Sigmoid colon (tissue), 7 donors: ENCODE measurements around the gene IRS2. TPM values are rescaled to one million over a fixed set of nuclear protein-coding genes. Genes with fewer than 3 reads are reported as not detected.

Experiments
- DNase-seq: peaks from one replicate; pipeline ENCODE4 v3.0.0-alpha.2; 2019
- H3K27ac ChIP-seq, 4 donors: fragments of 200-600 bp; sonication (generic); one replicate each; pipeline ENCODE4 v1.5.1; 2016 to 2019; ENCODE audit warnings: mild to moderate bottlenecking in 1 of 4
- H3K27me3 ChIP-seq, 3 donors: fragments of 200-600 bp; sonication (generic); one replicate each; pipeline ENCODE4 v1.5.1; 2019; ENCODE audit warnings: mild to moderate bottlenecking in 1 of 3
- H3K36me3 ChIP-seq, 4 donors: fragments of 200-600 bp; sonication (generic); one replicate each; pipeline ENCODE4 v1.5.1; 2016 to 2019
- H3K4me1 ChIP-seq, 4 donors: fragments of 200-600 bp; sonication (generic); one replicate each; pipeline ENCODE4 v1.5.1; 2017 to 2019
- H3K4me3 ChIP-seq, 4 donors: fragments of 200-600 bp; sonication (generic); one replicate each; pipeline ENCODE4 v1.5.1; 2017 to 2019; ENCODE audit warnings: mild to moderate bottlenecking in 2 of 4, moderate library complexity in 1 of 4
- H3K9me3 ChIP-seq, 4 donors: fragments of 200-600 bp in 3 of 4; sonication (generic) in 3 of 4; one replicate each; pipeline versions ENCODE4 v1.5.1 to v1.6.1; 2013 to 2019
- EP300 ChIP-seq, 4 donors: sonication (generic); formaldehyde crosslinking; IDR thresholded peaks; one replicate each; pipeline ENCODE4 v1.6.1; 2017; ENCODE audit warnings: antibody characterized with exemption in 4 of 4
- POLR2A ChIP-seq, 2 donors: fragments of 450-650 bp; IDR thresholded peaks; one replicate each; pipeline ENCODE4 v1.6.1; 2016; ENCODE audit warnings: antibody characterized with exemption in 2 of 2, mild to moderate bottlenecking in 2 of 2, moderate library complexity in 2 of 2
- POLR2AphosphoS5 ChIP-seq, 4 donors: sonication (generic); formaldehyde crosslinking; IDR thresholded peaks; one replicate each; pipeline ENCODE4 v1.6.1; 2017; ENCODE audit warnings: antibody characterized with exemption in 4 of 4
- WGBS, 2 donors: extraction: QIAGEN DNeasy Blood & Tissue Kit; methylation state at CpG; one replicate each; pipeline ENCODE4 v1.1.7; 2013; 5-methylcytosine and 5-hydroxymethylcytosine counted together
- intact Hi-C: fragments of 100-400 bp; cut with DNase I; formaldehyde crosslinking; loops from one replicate; pipeline ENCODE4 v1.15.1; 2023
- polyA plus RNA-seq, 3 donors: library from polyadenylated mRNA; stranded (reverse); fragments of 200-250 nt; gene quantifications; one replicate each; pipeline ENCODE4 v1.2.3, GENCODE V29; 2013
- total RNA-seq, 4 donors: library from RNA; depleted of rRNA; stranded (reverse); fragments of >200 nt; gene quantifications; one replicate each; pipeline ENCODE4 v1.1.0, GENCODE V29; 2016
- TF ChIP-seq, protein P1 (sequence below), 4 experiments: fragments of 450-650 bp in 3 of 4; fragments of 200-600 bp in 1 of 4; IDR thresholded peaks; one replicate each; pipeline ENCODE4 v1.5.1; 2016 to 2019; ENCODE audit warnings: antibody characterized with exemption in 4 of 4, mild to moderate bottlenecking in 3 of 4, moderate library complexity in 2 of 4
- donor health status: healthy with polysubstance abuse.
- donor health status: Bipolar disorder and iron deficiency.
- donor health status: healthy.

IRS2 gene
- total and polyA plus RNA-seq, 7 donors: 3.6 to 21.9 (median 15.3) TPM

DNA sequence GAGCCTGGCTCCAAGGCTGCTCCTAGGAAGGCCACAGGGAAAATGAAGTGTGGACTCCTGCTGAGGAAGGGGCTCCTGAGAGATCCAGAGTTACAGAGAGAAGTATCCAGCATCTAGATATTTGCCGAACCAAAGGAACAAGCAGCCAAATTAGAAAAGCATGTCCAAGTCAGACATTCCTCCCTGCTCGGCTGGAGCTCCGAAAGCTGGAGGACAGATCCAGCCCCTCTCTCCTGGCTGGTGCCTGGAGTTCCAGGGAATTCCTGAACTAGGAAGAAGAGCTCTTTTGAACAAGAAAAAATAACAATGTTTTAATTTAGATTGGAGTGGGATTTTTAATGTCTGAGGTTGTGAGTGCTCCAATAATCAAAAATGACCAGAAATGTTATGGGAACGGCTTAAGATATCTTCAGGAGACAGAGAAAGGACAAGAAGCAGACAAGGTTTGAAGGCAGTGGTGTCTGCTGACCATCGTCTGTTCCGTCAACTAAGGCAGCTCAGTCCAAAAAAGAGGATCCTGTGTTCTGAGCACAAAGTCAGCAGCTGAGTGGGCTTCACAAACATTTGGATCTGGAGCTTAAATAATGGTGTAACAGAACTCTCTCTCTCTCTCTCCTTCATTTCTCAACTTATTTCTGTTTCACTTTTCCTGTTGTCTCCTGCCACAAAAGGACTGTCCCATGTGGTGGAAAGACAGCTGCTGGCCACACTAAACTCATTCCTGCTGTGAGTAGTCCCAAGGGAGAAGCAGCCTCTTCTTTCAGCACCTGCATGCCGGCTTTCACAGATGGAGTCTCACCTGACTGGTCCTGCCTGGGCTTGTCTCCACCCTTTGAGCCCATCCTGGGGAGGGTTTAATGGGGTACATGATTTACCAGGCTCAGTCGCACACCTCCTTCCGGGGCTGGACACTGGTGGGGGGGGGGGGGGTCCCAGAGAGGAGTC is 31.5 kb upstream of the IRS2 start:
- DNase-seq: no peak
- no peaks in the 10 kb centered on the region for H3K36me3 ChIP-seq
- no peaks in the 10 kb centered on the region for H3K9me3 ChIP-seq
- H3K4me1 ChIP-seq: no peaks in the 10 kb centered on the region
- no peak overlapping the region for H3K27ac ChIP-seq
- H3K27me3 ChIP-seq: no peaks in the 10 kb centered on the region
- TF ChIP-seq, protein P1, sequence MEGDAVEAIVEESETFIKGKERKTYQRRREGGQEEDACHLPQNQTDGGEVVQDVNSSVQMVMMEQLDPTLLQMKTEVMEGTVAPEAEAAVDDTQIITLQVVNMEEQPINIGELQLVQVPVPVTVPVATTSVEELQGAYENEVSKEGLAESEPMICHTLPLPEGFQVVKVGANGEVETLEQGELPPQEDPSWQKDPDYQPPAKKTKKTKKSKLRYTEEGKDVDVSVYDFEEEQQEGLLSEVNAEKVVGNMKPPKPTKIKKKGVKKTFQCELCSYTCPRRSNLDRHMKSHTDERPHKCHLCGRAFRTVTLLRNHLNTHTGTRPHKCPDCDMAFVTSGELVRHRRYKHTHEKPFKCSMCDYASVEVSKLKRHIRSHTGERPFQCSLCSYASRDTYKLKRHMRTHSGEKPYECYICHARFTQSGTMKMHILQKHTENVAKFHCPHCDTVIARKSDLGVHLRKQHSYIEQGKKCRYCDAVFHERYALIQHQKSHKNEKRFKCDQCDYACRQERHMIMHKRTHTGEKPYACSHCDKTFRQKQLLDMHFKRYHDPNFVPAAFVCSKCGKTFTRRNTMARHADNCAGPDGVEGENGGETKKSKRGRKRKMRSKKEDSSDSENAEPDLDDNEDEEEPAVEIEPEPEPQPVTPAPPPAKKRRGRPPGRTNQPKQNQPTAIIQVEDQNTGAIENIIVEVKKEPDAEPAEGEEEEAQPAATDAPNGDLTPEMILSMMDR (IDR thresholded peaks at IDR 0.05): no peak
- TF ChIP-seq POLR2A (IDR thresholded peaks at IDR 0.05) (no peak), EP300 (IDR thresholded peaks at IDR 0.05) (no peak), POLR2AphosphoS5 (IDR thresholded peaks at IDR 0.05) (no peak)
- H3K4me3 ChIP-seq: no peak overlapping the region
- WGBS, 2 donors: 65 to 72% methylated on average over 9 of the region's 9 CpGs
- intact Hi-C loops: loop anchor here (2.0 kb wide), 1 partner anchor 79 kb away; no protein-coding TSS in a partner anchor

DNA sequence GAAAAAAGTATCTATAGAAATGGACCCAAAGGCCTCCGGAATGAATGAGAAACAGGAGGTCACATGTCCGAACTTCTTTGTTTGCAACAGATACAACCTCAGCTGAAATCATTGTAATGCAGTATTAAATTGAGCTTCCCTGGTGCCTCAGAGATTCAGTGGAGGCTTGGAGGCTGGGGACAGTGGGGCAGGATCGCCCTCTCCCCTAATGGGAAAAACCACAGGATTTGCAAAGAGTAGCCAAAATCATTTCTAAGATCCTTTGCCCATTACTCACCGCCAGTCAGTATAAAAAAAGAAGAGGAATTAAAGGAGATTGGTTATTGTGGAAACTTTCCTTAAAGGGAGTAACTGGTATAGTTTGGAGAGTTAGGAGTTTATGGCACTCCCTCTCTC is 30.4 kb upstream of the IRS2 start:
- Histone ChIP-seq H3K4me1 (no peaks in the 10 kb centered on the region), H3K9me3 (no peaks in the 10 kb centered on the region), H3K36me3 (no peaks in the 10 kb centered on the region), H3K4me3 (no peak overlapping the region), H3K27ac (no peak overlapping the region), H3K27me3 (no peaks in the 10 kb centered on the region)
- no peak for DNase-seq
- TF ChIP-seq POLR2A (IDR thresholded peaks at IDR 0.05) (no peak), POLR2AphosphoS5 (IDR thresholded peaks at IDR 0.05) (no peak), EP300 (IDR thresholded peaks at IDR 0.05) (no peak)
- TF ChIP-seq, protein P1 (IDR thresholded peaks at IDR 0.05): no peak
- 89 to 91% methylated on average over 4 of the region's 4 CpGs for WGBS, 2 donors
- intact Hi-C loops: loop anchor here (2.0 kb wide), 1 partner anchor 78 kb away; no protein-coding TSS in a partner anchor

DNA sequence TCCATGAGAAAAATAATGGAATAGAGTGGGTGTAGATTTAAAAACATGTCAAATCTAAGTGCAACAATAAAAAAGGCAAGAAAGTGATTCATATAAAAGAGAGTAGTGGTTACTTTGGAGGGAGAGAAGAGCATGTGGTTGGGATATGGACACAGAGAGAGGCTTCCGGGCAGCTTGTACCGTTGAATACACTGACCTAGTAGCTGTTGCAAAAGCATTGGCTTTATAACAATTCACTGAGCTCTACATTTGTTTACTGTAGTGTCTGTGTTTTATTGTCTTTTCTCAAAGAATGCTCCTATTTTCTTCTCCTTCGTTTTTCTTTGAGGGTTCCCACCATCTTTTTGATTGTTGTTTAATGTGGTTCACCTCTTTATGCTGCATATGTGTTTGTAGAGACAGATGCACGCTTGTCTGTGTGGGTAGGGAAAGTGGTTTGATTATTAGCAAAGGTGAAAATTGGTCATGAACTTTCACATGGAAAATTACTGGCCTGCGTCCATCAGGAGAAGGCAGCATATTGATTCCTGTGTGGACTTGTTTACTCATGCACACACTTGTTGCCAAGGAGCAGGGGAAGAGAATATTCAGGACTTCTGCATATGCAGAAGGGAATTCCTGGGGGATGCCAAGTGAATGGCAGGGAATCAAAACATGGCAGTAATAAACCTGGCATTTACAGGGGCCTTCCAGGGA is 29.9 kb upstream of the IRS2 start:
- H3K27me3 ChIP-seq: no peaks in the 10 kb centered on the region
- H3K4me3 ChIP-seq: no peak overlapping the region
- H3K27ac ChIP-seq: no peak overlapping the region
- 33 to 66% methylated on average over 5 of the region's 5 CpGs for WGBS, 2 donors
- intact Hi-C loops: loop anchor here (2.0 kb wide), 1 partner anchor 77 kb away; no protein-coding TSS in a partner anchor
- no peaks in the 10 kb centered on the region for H3K9me3 ChIP-seq
- no peaks in the 10 kb centered on the region for H3K4me1 ChIP-seq
- no peak for DNase-seq
- no peak for TF ChIP-seq POLR2A (IDR thresholded peaks at IDR 0.05)
- no peaks in the 10 kb centered on the region for H3K36me3 ChIP-seq

DNA sequence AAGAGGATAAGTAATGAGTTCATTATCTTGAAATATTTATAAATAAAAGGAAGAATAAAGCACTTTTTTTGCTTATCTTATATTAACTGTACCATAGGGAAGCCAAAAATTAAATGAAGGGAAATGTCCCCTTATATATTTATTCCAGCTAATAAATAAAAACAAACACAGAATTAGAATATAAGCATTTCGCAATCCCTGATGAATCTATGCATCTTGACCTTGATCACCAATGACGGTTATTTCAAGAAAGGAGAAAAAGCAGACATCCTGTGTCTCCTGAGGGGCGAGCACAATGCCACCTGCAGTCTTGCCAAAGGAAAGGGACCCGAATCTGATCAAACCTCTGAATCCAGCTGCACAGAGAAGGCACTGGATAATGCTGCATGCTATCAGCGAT is 29.3 kb upstream of the IRS2 start:
- H3K36me3 ChIP-seq: no peaks in the 10 kb centered on the region
- H3K4me3 ChIP-seq: no peak overlapping the region
- no peak overlapping the region for H3K27ac ChIP-seq
- no peaks in the 10 kb centered on the region for H3K4me1 ChIP-seq
- WGBS, 2 donors: 84 to 88% methylated on average over 5 of the region's 5 CpGs
- TF ChIP-seq, protein P1 (IDR thresholded peaks at IDR 0.05): no peak
- TF ChIP-seq EP300 (IDR thresholded peaks at IDR 0.05): no peak
- no peak for TF ChIP-seq POLR2AphosphoS5 (IDR thresholded peaks at IDR 0.05)
- TF ChIP-seq POLR2A (IDR thresholded peaks at IDR 0.05): no peak
- H3K27me3 ChIP-seq: no peaks in the 10 kb centered on the region
- no peak for DNase-seq
- no peaks in the 10 kb centered on the region for H3K9me3 ChIP-seq
- intact Hi-C loops: loop anchor here (2.0 kb wide), 1 partner anchor 77 kb away; no protein-coding TSS in a partner anchor

DNA sequence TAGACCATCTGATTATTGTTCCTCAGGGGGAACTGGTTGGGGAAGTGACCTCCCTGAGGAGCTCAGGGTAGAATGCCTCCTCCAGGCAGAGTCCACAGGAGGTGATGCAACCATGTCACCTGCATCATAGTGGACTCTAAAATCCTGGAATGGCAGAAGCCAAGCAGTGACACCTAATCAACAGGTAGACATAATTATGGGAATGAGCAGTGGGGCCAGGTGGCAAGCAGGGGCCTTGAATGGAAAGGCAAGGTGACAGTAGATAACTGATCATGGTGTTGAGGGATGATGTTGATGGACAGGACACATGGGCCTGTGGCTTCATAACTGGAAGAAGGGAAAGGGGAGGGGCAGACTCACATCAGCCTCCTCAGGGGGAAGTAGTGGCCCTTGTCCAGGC is 27.3 kb upstream of the IRS2 start:
- H3K27ac ChIP-seq: no peak overlapping the region
- intact Hi-C loops: no loop called here

More for the DNA sequence above, 27.3 kb upstream of the IRS2 start:
- no peaks in the 10 kb centered on the region for H3K4me1 ChIP-seq
- no peak for TF ChIP-seq EP300 (IDR thresholded peaks at IDR 0.05)
- TF ChIP-seq, protein P1 (IDR thresholded peaks at IDR 0.05): no peak
- TF ChIP-seq POLR2A (IDR thresholded peaks at IDR 0.05): no peak
- TF ChIP-seq POLR2AphosphoS5 (IDR thresholded peaks at IDR 0.05): no peak
- no peaks in the 10 kb centered on the region for H3K27me3 ChIP-seq
- no peaks in the 10 kb centered on the region for H3K9me3 ChIP-seq
- no peak overlapping the region for H3K4me3 ChIP-seq
- DNase-seq: no peak
- H3K36me3 ChIP-seq: no peaks in the 10 kb centered on the region
